ENCODE data around the gene NET1.

- no peak for TF ChIP-seq EZH2phosphoT487 (IDR thresholded peaks at IDR 0.05)
- TF ChIP-seq, protein P1, sequence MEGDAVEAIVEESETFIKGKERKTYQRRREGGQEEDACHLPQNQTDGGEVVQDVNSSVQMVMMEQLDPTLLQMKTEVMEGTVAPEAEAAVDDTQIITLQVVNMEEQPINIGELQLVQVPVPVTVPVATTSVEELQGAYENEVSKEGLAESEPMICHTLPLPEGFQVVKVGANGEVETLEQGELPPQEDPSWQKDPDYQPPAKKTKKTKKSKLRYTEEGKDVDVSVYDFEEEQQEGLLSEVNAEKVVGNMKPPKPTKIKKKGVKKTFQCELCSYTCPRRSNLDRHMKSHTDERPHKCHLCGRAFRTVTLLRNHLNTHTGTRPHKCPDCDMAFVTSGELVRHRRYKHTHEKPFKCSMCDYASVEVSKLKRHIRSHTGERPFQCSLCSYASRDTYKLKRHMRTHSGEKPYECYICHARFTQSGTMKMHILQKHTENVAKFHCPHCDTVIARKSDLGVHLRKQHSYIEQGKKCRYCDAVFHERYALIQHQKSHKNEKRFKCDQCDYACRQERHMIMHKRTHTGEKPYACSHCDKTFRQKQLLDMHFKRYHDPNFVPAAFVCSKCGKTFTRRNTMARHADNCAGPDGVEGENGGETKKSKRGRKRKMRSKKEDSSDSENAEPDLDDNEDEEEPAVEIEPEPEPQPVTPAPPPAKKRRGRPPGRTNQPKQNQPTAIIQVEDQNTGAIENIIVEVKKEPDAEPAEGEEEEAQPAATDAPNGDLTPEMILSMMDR (IDR thresholded peaks at IDR 0.05): no peak
These were observed 45.4 kb downstream of the NET1 start for GRCh38 chr10:5457741-5458140.

Measured in neural progenitor cell (in vitro differentiated cells).